ENCODE results near the gene SPTLC2.
A peak's percentile ranks its signal among the peaks of the same experiment; 100 is the strongest.
"Not testable (repeated sequence)": the region's sequence is repeated elsewhere in the genome, so short reads cannot be mapped to it uniquely, and the experiment has no call there.

The SPTLC2 gene, protein sequence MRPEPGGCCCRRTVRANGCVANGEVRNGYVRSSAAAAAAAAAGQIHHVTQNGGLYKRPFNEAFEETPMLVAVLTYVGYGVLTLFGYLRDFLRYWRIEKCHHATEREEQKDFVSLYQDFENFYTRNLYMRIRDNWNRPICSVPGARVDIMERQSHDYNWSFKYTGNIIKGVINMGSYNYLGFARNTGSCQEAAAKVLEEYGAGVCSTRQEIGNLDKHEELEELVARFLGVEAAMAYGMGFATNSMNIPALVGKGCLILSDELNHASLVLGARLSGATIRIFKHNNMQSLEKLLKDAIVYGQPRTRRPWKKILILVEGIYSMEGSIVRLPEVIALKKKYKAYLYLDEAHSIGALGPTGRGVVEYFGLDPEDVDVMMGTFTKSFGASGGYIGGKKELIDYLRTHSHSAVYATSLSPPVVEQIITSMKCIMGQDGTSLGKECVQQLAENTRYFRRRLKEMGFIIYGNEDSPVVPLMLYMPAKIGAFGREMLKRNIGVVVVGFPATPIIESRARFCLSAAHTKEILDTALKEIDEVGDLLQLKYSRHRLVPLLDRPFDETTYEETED

GRCh38 chr14:77616454-77617229 is at the start of gene SPTLC2:
Gene SPTLC2, minus strand, starts transcription at chr14:77616637. Its CDS starts 58 bp downstream, at chr14:77616579.
- in situ Hi-C loops (cut with HindIII; ENCODE audit: low pct_ligation_motif_present, low sequenced_read_pairs), result no loop called here
- H3K36me3 ChIP-seq (replicated peaks), result no peaks in the 10 kb centered on the region
- TF ChIP-seq CTCF (IDR thresholded peaks at IDR 0.05; ENCODE audit: low read depth, low read length, missing control alignments), result peak; percentile 10
- H3K4me3 ChIP-seq (ENCODE audit: low read depth, low read length), result peak within 1 kb of the TSS; percentile 81
- no peaks in the 10 kb centered on the region for H3K27me3 ChIP-seq (replicated peaks)
- H3K27ac ChIP-seq, result peak within 1 kb of the TSS; percentile 61
- DNase-seq, result peak; percentile 100

GRCh38 chr14:77663293-77663692 is 46.9 kb upstream of the SPTLC2 start:
- no peak for DNase-seq
- Histone ChIP-seq H3K27me3 (replicated peaks) (no peaks in the 10 kb centered on the region), H3K36me3 (replicated peaks) (no peaks in the 10 kb centered on the region), H3K4me3 (ENCODE audit: low read depth, low read length) (no peak overlapping the region), H3K27ac (no peak overlapping the region)
- no peak for TF ChIP-seq CTCF (IDR thresholded peaks at IDR 0.05; ENCODE audit: low read depth, low read length, missing control alignments)
- in situ Hi-C loops (cut with HindIII; ENCODE audit: low pct_ligation_motif_present, low sequenced_read_pairs), result no loop called here

DNA sequence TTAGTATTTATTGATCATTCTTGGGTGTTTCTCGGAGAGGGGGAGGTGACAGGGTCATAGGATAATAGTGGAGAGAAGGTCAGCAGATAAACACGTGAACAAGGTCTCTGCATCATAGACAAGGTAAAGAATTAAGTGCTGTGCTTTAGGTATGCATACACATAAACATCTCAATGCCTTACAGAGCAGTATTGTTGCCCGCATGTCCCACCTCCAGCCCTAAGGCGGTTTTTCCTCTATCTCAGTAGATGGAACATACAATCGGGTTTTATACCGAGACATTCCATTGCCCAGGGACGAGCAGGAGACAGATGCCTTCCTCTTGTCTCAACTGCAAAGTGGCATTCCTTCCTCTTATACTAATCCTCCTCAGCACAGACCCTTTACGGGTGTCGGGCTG is 45.1 kb upstream of the SPTLC2 start:
- H3K36me3 ChIP-seq (replicated peaks); DNase-seq; in situ Hi-C loops (cut with HindIII; ENCODE audit: low pct_ligation_motif_present, low sequenced_read_pairs); H3K27me3 ChIP-seq (replicated peaks); H3K4me3 ChIP-seq (ENCODE audit: low read depth, low read length); H3K27ac ChIP-seq: not testable (repeated sequence)

DNA sequence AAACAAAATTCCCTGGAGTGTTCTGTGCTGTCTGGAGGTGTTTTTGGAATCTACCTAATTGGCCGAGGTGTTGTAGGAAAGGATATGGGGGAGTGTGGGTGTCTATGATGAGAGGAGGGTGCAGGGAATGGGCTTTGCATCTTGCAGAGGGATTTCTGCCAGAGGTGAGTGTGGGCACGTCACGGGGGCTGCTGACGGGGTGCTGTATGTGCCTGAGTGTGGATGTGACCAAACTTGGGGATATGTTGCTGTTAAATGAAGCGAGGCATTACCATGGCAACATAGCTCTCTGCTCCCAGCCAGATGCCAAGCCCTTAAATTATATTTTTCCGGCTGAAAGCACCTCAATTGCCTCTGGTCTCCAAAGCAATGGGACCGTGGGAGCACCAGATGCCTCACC is 44.3 kb upstream of the SPTLC2 start:
- in situ Hi-C loops (cut with HindIII; ENCODE audit: low pct_ligation_motif_present, low sequenced_read_pairs), result no loop called here
- no peak for TF ChIP-seq CTCF (IDR thresholded peaks at IDR 0.05; ENCODE audit: low read depth, low read length, missing control alignments)
- DNase-seq, result no peak
- H3K36me3 ChIP-seq (replicated peaks), result no peaks in the 10 kb centered on the region
- H3K27ac ChIP-seq, result no peak overlapping the region
- H3K27me3 ChIP-seq (replicated peaks), result no peaks in the 10 kb centered on the region
- H3K4me3 ChIP-seq (ENCODE audit: low read depth, low read length), result no peak overlapping the region

DNA sequence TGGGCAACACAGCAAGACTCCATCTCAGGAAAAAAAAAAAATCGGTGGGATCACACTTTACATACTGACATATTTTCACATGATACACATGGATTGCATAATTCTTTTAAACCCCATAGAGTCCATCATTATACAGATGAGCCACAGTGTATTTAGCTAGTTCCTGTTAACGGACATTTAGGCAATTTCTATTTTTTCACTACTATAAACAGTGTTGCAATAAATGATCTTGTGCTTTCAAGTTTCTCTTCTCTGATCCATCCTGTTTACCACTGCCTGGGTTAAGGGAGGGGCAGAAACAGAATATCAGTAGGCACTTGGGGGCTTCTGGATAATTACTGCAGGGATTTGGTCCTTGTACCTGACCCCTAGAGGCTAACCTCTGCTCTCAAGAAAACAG is 43.4 kb upstream of the SPTLC2 start:
- TF ChIP-seq CTCF (IDR thresholded peaks at IDR 0.05; ENCODE audit: low read depth, low read length, missing control alignments), result no peak
- H3K4me3 ChIP-seq (ENCODE audit: low read depth, low read length), result no peak overlapping the region
- no peak overlapping the region for H3K27ac ChIP-seq
- in situ Hi-C loops (cut with HindIII; ENCODE audit: low pct_ligation_motif_present, low sequenced_read_pairs), result no loop called here
- H3K36me3 ChIP-seq (replicated peaks), result no peaks in the 10 kb centered on the region
- no peak for DNase-seq
- H3K27me3 ChIP-seq (replicated peaks), result no peaks in the 10 kb centered on the region

DNA sequence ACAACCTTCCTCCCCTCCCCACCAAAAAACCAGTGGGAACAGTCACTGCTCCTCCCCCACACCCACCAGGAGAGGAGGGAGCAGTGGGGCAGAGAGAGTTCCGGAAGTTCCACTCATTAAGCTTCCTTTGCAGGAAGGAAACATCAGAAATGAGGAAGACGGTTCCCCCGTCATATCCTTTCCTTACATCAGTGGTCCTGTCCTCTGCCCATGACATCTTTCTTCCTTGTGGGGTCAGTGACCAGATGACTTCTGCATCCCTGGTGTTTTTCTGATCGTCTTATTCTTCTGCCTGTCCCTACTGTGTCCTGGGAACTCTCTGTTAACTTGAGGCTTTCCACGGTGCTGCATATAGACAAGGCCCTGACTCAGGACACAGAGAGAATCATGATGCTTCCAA is 40.8 kb upstream of the SPTLC2 start:
- DNase-seq, result no peak
- H3K27ac ChIP-seq, result no peak overlapping the region
- TF ChIP-seq CTCF (IDR thresholded peaks at IDR 0.05; ENCODE audit: low read depth, low read length, missing control alignments), result no peak
- in situ Hi-C loops (cut with HindIII; ENCODE audit: low pct_ligation_motif_present, low sequenced_read_pairs), result no loop called here
- H3K36me3 ChIP-seq (replicated peaks), result no peaks in the 10 kb centered on the region
- H3K4me3 ChIP-seq (ENCODE audit: low read depth, low read length), result no peak overlapping the region
- H3K27me3 ChIP-seq (replicated peaks), result no peaks in the 10 kb centered on the region

All from brain microvascular endothelial cell (primary cell).